Aorta (tissue), 5 donors: ENCODE results near the gene CPNE1. TPM values are rescaled to one million over a fixed set of nuclear protein-coding genes. Genes with fewer than 3 reads are reported as not detected.
A peak's percentile ranks its signal among the peaks of the same experiment; 100 is the strongest.

ENCODE experiments used
- ATAC-seq: fragments of 200-7000 bp; cut with Tn5 transposase; one replicate; pipeline ENCODE4 v1.9.1; 2022; ENCODE audit warnings: moderate library complexity; ENCODE audit not compliant: low FRiP score
- DNase-seq, 2 donors: peaks; one replicate each; pipeline ENCODE4 v3.0.0-alpha.2; 2020
- H3K27ac ChIP-seq, 2 donors: one replicate each; pipeline ENCODE4 v1.5.1; 2013; ENCODE audit warnings: low read length in 2 of 2, mild to moderate bottlenecking in 2 of 2, moderate library complexity in 2 of 2, control low read depth in 1 of 2, inconsistent platforms in 1 of 2, low read depth in 1 of 2
- H3K27me3 ChIP-seq, 2 donors: one replicate each; pipeline ENCODE4 v1.6.1; 2013; ENCODE audit warnings: control low read depth in 1 of 2, low read length in 1 of 2, mild to moderate bottlenecking in 1 of 2, moderate library complexity in 1 of 2; ENCODE audit not compliant: insufficient read depth in 2 of 2, control insufficient read depth in 1 of 2
- H3K36me3 ChIP-seq, 2 donors: one replicate each; pipeline ENCODE4 v1.6.1; 2013; ENCODE audit warnings: control low read depth in 1 of 2, low read length in 1 of 2, mild to moderate bottlenecking in 1 of 2; ENCODE audit not compliant: insufficient read depth in 2 of 2, control insufficient read depth in 1 of 2
- H3K4me1 ChIP-seq, 2 donors: one replicate each; pipeline ENCODE4 v1.6.1; 2013; ENCODE audit warnings: low read length in 2 of 2, control low read depth in 1 of 2, mild to moderate bottlenecking in 1 of 2, moderate library complexity in 1 of 2; ENCODE audit not compliant: insufficient read depth in 2 of 2, control insufficient read depth in 1 of 2
- H3K4me3 ChIP-seq, 2 donors: one replicate each; pipeline ENCODE4 v1.5.1; 2013; ENCODE audit warnings: low read length in 2 of 2, control low read depth in 1 of 2, mild to moderate bottlenecking in 1 of 2
- H3K9me3 ChIP-seq: one replicate; pipeline ENCODE4 v1.6.1; 2013; ENCODE audit warnings: mild to moderate bottlenecking, low read length; ENCODE audit not compliant: control insufficient read depth
- whole genome bisulfite sequencing, 2 donors: extraction: QIAGEN DNeasy Blood & Tissue Kit; methylation state at CpG; one replicate each; pipeline ENCODE4 v1.1.7; 2013; 5-methylcytosine and 5-hydroxymethylcytosine counted together
- intact Hi-C, 2 donors: fragments of 100-400 bp; cut with DNase I; formaldehyde crosslinking; loops; one replicate each; pipeline versions ENCODE4 v1.14.2 to v1.15.0; 2022
- polyA plus RNA-seq, 2 donors: library from polyadenylated mRNA; stranded (reverse); fragments of 200-250 nt; gene quantifications; one replicate each; pipeline ENCODE4 v1.2.3, GENCODE V29; 2013
- total RNA-seq, 2 donors: library from RNA; stranded (reverse); fragmentation: NEBNext Ultra II Directional; extraction: Animal tissue kit (Norgen Biotek cat#: 25700); gene quantifications; one replicate each; pipeline ENCODE4 v1.2.1, GENCODE V29; 2021
- donor health status: healthy with polysubstance abuse.
- donor health status: Bipolar disorder and iron deficiency.
- donor health status: DM: no; HTN: no; CAD: no.
- donor health status: DM: no; HTN: no; CAD: no.
- donor health status: DM: yes; HTN: yes; CAD: no.

The CPNE1 gene
- total and polyA plus RNA-seq, 4 donors, result 79.0 to 265 (median 190) TPM

GRCh38 chr20:35583636-35584560 lies 80.8 kb downstream of the CPNE1 start:
- intact Hi-C loops, result no loop called here
- ATAC-seq (peak; percentile 36), DNase-seq (peak in 1 of 2 donors; percentile 43)
- WGBS, 2 donors, result 93% methylated on average over 18 of the region's 18 CpGs
- Histone ChIP-seq H3K4me1 (no peaks in the 10 kb centered on the region), H3K27ac (no peak overlapping the region), H3K27me3 (no peaks in the 10 kb centered on the region), H3K36me3 (no peaks in the 10 kb centered on the region), H3K9me3 (peaks cover 1% of the 10 kb centered on the region), H3K4me3 (no peak overlapping the region)

GRCh38 chr20:35582741-35583404 lies 81.8 kb downstream of the CPNE1 start:
- H3K4me3 ChIP-seq, result no peak overlapping the region
- H3K27ac ChIP-seq, result no peak overlapping the region
- H3K36me3 ChIP-seq, result no peaks in the 10 kb centered on the region
- H3K4me1 ChIP-seq, result no peaks in the 10 kb centered on the region
- peaks cover 1% of the 10 kb centered on the region for H3K9me3 ChIP-seq
- no peaks in the 10 kb centered on the region for H3K27me3 ChIP-seq
- intact Hi-C loops, result no loop called here
- peak in 1 of 2 donors; percentile 74 for DNase-seq
- WGBS, 2 donors, result 87 to 92% methylated on average over 12 of the region's 12 CpGs
- ATAC-seq, result no peak

- intact Hi-C loops, result no loop called here
- DNase-seq, result peak in 1 of 2 donors; percentile 31
- WGBS, 2 donors, result 88% methylated on average over 7 of the region's 7 CpGs
- Histone ChIP-seq H3K9me3 (peaks cover 1% of the 10 kb centered on the region), H3K27ac (no peak overlapping the region), H3K4me3 (no peak overlapping the region), H3K36me3 (no peaks in the 10 kb centered on the region), H3K4me1 (no peaks in the 10 kb centered on the region), H3K27me3 (no peaks in the 10 kb centered on the region)
- ATAC-seq, result no peak
Observed at GRCh38 chr20:35582131-35582530, 82.6 kb downstream of the CPNE1 start.

- no peak for ATAC-seq
- Histone ChIP-seq H3K4me3 (no peak overlapping the region), H3K36me3 (no peaks in the 10 kb centered on the region), H3K4me1 (no peaks in the 10 kb centered on the region), H3K27ac (no peak overlapping the region), H3K9me3 (peaks cover 1% of the 10 kb centered on the region), H3K27me3 (no peaks in the 10 kb centered on the region)
- intact Hi-C loops, result no loop called here
- 93 to 95% methylated on average over 6 of the region's 6 CpGs for WGBS, 2 donors
- DNase-seq, result peak in 1 of 2 donors; percentile 38
Observed at GRCh38 chr20:35579196-35579595, 85.5 kb downstream of the CPNE1 start.

GRCh38 chr20:35578469-35578868 lies 86.2 kb downstream of the CPNE1 start:
- ATAC-seq (no peak), DNase-seq (peak in 1 of 2 donors; percentile 48)
- H3K4me3 ChIP-seq, result no peak overlapping the region
- H3K27ac ChIP-seq, result no peak overlapping the region
- H3K9me3 ChIP-seq, result peaks cover 1% of the 10 kb centered on the region
- intact Hi-C loops, result no loop called here
- H3K36me3 ChIP-seq, result no peaks in the 10 kb centered on the region
- H3K27me3 ChIP-seq, result no peaks in the 10 kb centered on the region
- WGBS, 2 donors, result 87 to 89% methylated on average over 8 of the region's 8 CpGs
- no peaks in the 10 kb centered on the region for H3K4me1 ChIP-seq

- H3K9me3 ChIP-seq, result peaks cover 2% of the 10 kb centered on the region
- intact Hi-C loops, result no loop called here
- DNase-seq, result no peak
- 45 to 49% methylated on average over 3 of the region's 3 CpGs for WGBS, 2 donors
- H3K4me1 ChIP-seq, result no peaks in the 10 kb centered on the region
- H3K4me3 ChIP-seq, result no peak overlapping the region
- ATAC-seq, result no peak
- no peaks in the 10 kb centered on the region for H3K27me3 ChIP-seq
- no peaks in the 10 kb centered on the region for H3K36me3 ChIP-seq
- H3K27ac ChIP-seq, result no peak overlapping the region
Observed at GRCh38 chr20:35576816-35577215, 87.9 kb downstream of the CPNE1 start.

Other genes with a start within 250 kb of the CPNE1 start
- gene GDF5, start 226.7 kb downstream of the CPNE1 start, total RNA-seq, result under 1 TPM; 0.42 to 0.57 TPM
- gene GDF5, start 226.7 kb downstream of the CPNE1 start, polyA plus RNA-seq, result under 1 TPM in 1 of 2 donors, not detected in 1; 0.41 TPM
- 10 to 100 TPM; 21.9 to 32.5 TPM for gene CEP250, start 209.3 kb downstream of the CPNE1 start, total RNA-seq
- 10 to 100 TPM; 16.2 to 17.9 TPM for gene CEP250, start 209.3 kb downstream of the CPNE1 start, polyA plus RNA-seq
- not detected for gene C20orf173, start 135.2 kb downstream of the CPNE1 start, total RNA-seq
- gene C20orf173, start 135.2 kb downstream of the CPNE1 start, polyA plus RNA-seq, result not detected
- 100 to 1,000 TPM; 140 to 166 TPM for gene ERGIC3, start 122.8 kb downstream of the CPNE1 start, total RNA-seq
- 100 to 1,000 TPM; 178 to 254 TPM for gene ERGIC3, start 122.8 kb downstream of the CPNE1 start, polyA plus RNA-seq
- 1 to 10 TPM; 3.3 to 6.0 TPM for gene SPAG4, start 49.1 kb downstream of the CPNE1 start, total RNA-seq
- gene SPAG4, start 49.1 kb downstream of the CPNE1 start, polyA plus RNA-seq, result 1 to 10 TPM; 3.5 to 3.8 TPM
- 10 to 100 TPM; 73.3 to 79.3 TPM for gene RBM12, start within 50 bp of the CPNE1 start, total RNA-seq
- 10 to 100 TPM in 1 of 2 donors, 1 to 10 TPM in 1; 8.5 to 15.5 TPM for gene RBM12, start within 50 bp of the CPNE1 start, polyA plus RNA-seq
- 10 to 100 TPM; 12.6 to 22.1 TPM for gene NFS1, start 34.5 kb upstream of the CPNE1 start, total RNA-seq
- gene NFS1, start 34.5 kb upstream of the CPNE1 start, polyA plus RNA-seq, result 10 to 100 TPM; 10.3 to 28.0 TPM
- gene ROMO1, start 34.5 kb upstream of the CPNE1 start, total RNA-seq, result 100 to 1,000 TPM in 1 of 2 donors, 10 to 100 TPM in 1; 78.5 to 102 TPM
- 100 to 1,000 TPM; 403 to 629 TPM for gene ROMO1, start 34.5 kb upstream of the CPNE1 start, polyA plus RNA-seq
- gene RBM39, start 77.4 kb upstream of the CPNE1 start, total RNA-seq, result 100 to 1,000 TPM; 293 to 383 TPM
- gene RBM39, start 77.4 kb upstream of the CPNE1 start, polyA plus RNA-seq, result 100 to 1,000 TPM in 1 of 2 donors, 10 to 100 TPM in 1; 65.6 to 352 TPM
- gene PHF20, start 107.1 kb upstream of the CPNE1 start, total RNA-seq, result 10 to 100 TPM; 48.7 to 64.4 TPM
- gene PHF20, start 107.1 kb upstream of the CPNE1 start, polyA plus RNA-seq, result 10 to 100 TPM; 17.1 to 32.9 TPM